GM12865 (cell line): ENCODE measurements around the gene MEGF9.

Experiments
- DNase-seq: peaks from one replicate; pipeline ENCODE4 v3.0.0; 2010; ENCODE audit warnings: low read depth
- H3K4me3 ChIP-seq: 2 replicates; pipeline ENCODE4 v1.5.1; 2011; ENCODE audit warnings: mild to moderate bottlenecking, low read depth, low read length, control low read depth
- TF ChIP-seq, protein P1 (sequence below): IDR thresholded peaks from 2 replicates; pipeline ENCODE4 v1.5.1; 2011; ENCODE audit warnings: low read length, control low read depth, low read depth, inconsistent platforms; ENCODE audit not compliant: insufficient read depth; ENCODE audit errors: missing control alignments

The MEGF9 gene

DNA sequence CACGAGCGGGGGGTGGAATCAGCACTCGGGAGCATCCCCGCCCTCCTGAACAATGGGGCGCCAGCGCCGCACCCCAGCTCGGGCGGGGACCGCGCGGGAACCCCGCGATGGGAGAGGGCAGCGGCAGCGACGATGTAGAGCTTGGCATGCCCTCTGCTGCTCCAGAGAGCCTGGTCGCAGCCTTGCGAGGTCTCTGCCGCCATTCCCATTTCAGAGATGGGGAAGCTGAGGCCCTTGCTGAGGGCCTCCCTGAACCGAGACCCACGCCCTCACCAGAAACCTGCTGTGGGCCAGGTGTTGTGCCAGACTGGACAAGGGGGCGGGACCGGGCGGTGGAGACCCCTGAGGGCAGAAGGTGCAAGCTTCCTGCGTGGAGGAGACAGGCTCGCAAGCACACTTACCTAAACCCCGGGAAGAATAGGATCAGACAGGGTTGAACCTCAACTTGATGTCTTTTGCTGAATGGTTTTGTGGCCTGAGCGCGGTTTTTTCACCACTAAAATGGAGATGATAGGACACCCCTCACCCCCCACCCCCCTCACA, 647 bp upstream of the MEGF9 start:
- H3K4me3 ChIP-seq: peak overlapping the region; percentile 66
- TF ChIP-seq, protein P1, sequence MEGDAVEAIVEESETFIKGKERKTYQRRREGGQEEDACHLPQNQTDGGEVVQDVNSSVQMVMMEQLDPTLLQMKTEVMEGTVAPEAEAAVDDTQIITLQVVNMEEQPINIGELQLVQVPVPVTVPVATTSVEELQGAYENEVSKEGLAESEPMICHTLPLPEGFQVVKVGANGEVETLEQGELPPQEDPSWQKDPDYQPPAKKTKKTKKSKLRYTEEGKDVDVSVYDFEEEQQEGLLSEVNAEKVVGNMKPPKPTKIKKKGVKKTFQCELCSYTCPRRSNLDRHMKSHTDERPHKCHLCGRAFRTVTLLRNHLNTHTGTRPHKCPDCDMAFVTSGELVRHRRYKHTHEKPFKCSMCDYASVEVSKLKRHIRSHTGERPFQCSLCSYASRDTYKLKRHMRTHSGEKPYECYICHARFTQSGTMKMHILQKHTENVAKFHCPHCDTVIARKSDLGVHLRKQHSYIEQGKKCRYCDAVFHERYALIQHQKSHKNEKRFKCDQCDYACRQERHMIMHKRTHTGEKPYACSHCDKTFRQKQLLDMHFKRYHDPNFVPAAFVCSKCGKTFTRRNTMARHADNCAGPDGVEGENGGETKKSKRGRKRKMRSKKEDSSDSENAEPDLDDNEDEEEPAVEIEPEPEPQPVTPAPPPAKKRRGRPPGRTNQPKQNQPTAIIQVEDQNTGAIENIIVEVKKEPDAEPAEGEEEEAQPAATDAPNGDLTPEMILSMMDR: no peak
- no peak for DNase-seq

DNA sequence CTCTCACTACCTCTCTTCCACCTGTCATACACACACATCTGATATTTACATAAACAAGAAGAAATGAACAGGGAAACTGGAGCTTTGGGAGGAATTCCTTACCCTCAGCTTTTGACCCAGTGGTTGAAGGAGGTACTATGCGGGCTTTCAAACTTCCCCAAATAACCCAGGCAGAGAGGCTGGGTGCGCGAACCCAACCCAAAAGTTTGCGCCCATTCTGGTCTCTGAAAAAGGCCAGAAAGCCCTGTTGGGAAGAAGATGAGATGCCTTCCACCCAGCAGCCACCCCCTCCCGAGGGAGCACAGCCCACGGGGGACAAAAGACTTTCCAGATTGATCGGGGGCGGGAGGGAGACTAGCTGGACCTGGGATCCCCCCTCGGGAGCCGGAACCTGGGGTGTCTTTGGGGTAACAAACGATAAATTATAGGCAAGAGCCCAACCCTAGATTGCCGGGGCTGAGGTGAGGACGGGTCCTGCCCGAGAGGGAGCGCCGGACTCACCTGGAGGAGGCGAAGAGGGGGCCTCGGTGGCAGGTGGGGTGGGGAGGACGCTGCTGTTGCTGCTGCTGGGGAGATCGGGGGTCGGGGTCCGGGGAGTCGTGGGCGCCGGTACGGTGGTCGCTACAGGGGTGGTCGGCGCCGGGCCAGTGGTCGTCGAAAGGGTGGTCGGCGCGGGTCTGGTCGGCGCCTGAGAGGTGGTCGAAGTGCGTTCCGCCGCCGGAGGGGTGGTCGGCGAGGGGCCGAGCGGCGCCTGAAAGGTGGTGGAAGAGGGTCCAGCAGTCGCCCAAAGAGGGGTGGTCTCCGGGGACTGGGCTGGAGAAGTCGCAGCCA, 798 bp downstream of the MEGF9 start:
- peak overlapping the region; percentile 66 for H3K4me3 ChIP-seq
- no peak for DNase-seq
- TF ChIP-seq, protein P1: no peak

DNA sequence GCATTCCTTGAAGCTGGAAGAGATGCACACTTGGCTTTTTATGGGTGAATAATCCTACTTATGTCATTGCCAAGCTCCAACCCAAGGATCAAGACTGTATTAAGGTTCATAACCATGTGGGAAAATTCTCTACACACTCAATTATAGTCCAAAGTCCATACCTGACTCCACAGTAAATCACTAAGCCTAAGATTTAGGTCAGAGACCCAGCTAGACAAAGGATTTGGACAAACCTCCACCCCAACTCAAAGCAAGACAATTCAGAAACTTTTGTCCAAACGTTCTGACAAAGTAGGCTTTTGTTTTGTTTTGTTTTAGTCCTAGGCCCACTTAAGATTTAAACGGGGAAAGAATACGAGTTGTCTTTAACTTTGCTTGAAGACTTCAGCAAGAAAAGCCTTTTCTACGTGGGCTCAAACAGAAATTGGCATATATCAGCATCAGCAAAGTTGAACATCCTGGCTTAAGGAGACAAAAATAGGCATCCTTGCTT, 1.7 kb downstream of the MEGF9 start:
- H3K4me3 ChIP-seq: peak overlapping the region; percentile 66
- DNase-seq: no peak
- TF ChIP-seq, protein P1: no peak

DNA sequence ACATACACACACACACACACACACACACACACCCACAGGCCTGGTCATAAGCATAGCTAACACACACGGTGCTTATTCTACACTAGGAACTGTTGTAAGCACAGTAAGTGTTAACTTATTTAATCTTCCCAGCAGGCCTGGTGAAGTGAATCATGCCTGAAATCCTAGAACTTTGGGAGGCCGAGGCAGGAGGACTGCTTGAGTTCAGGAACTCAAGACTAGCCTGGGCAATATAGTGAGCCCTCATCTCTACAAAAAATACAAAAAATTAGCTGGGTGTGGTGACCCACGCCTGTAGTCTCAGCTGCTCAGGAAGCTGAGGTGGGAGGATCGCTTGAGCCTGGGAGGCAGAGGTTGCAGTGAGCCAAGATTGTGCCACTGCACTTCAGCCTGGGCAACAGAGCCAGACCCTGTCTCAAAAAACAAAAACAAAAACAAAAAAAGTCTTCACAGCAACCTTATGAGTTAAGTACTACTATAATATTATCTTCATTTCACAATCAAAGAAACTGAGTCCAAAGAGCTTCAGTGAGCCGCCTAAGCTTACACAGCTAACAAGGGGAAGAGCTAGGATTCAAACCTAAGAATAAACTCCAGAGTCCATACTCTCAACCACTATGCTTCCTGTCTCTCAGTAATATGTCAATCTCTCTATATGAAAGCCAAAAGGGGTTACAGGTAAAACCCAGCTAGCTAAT, 2.3 kb downstream of the MEGF9 start:
- H3K4me3 ChIP-seq: peak overlapping the region; percentile 66
- DNase-seq: peak; percentile 34
- TF ChIP-seq, protein P1: no peak

DNA sequence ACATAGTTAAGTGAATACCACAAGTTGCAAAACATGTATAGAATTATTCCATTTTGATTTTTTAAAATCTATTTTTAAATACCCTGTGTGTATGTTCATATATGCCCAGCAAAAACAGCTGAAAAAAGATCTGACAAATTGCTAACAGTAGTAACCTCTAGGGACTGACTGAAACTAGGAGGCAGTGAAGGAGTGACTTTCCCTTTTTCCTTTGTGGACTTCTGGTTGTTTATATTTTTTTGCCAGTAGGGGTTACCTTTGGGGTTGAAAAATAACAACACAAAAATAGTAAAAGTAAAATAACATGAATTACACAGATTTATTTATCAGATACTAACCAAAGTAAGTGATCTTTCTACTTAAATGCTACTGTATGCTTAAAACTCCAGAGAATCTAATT, 2.9 kb downstream of the MEGF9 start:
- H3K4me3 ChIP-seq: peak overlapping the region; percentile 66; the same call in 1 of the 2 replicates

DNA sequence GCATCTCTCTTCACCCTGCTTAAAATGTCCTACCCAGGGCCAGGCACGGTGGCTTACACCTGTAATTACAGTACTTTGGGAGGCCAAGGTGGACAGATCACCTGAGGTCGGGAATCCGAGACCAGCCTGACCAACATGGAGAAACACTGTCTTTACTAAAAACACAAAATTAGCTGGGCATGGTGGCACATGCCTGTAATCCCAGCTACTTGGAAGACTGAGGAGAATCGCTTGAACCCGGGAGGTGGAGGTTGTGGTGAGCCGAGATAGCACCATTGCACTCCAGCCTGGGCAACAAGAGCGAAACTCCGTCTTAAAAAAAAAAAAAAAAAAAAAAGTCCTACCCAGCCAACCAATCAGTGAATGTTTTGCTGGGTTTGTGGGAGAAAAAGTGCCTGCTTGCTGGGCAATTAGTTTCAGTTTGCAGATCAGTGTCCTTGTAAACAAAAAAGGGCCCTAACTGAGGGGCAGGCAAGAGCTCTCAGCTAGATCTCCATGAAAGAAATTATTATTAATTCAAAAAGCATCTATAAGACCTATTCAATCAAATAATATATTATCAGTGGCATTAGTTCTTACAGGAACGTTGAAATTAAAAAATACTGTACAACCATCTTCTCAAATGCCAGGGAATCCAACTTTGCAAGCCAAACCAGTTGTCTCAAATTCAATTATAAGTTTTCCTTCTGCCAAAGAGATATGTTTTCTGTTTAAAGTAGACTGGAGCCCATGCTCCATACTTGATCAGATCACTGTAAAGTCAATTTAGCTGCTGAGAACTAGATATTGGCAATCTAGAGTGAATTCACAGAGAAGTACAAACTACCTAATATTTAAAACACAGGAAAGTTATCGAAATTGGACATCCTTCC, 3.9 kb downstream of the MEGF9 start:
- DNase-seq: peak; percentile 88
- TF ChIP-seq, protein P1: no peak
- peak overlapping the region; percentile 51 for H3K4me3 ChIP-seq

More for the DNA sequence above, 2.9 kb downstream of the MEGF9 start:
- TF ChIP-seq, protein P1: no peak
- no peak for DNase-seq
